ENCODE data around the gene ROBO4. TPM values are rescaled to one million over a fixed set of nuclear protein-coding genes. Genes with fewer than 3 reads are reported as not detected.
A peak's percentile ranks its signal among the peaks of the same experiment; 100 is the strongest.

Gene ROBO4
- total and polyA plus RNA-seq, 2 experiments from 2014 or later = not detected

- peaks cover 50% of the 10 kb centered on the region for H3K27me3 Mint-ChIP-seq (ENCODE audit: insufficient read depth, low read depth, poor library complexity)
- peaks cover 3% of the 10 kb centered on the region; the same call in 1 of the 3 replicates for H3K4me1 Mint-ChIP-seq
- DNase-seq (ENCODE audit: low spot score) (no peak), ATAC-seq (no peak)
- H3K27ac ChIP-seq (ENCODE audit: low read depth) = no peak overlapping the region
- H3K4me2 ChIP-seq = peak overlapping the region; percentile 83
- H3K4me3 ChIP-seq = peak overlapping the region; percentile 56
- no peaks in the 10 kb centered on the region for H4K20me1 ChIP-seq (replicated peaks; ENCODE audit: insufficient read depth)
- H3K27ac Mint-ChIP-seq = no peak overlapping the region
- 0 out of 2 replicates have a peak, but pooled peaks cover 3% of the 10 kb centered on the region for H3F3A ChIP-seq (replicated peaks; ENCODE audit: low read depth)
- peaks cover 69% of the 10 kb centered on the region for H3K27me3 ChIP-seq (ENCODE audit: insufficient read depth)
- no peaks in the 10 kb centered on the region for H3K79me2 ChIP-seq (replicated peaks; ENCODE audit: insufficient read depth)
- no peaks in the 10 kb centered on the region; the same call in 1 of the 3 replicates for H3K36me3 Mint-ChIP-seq (ENCODE audit: low read depth)
- peaks cover 19% of the 10 kb centered on the region for H3K9me3 Mint-ChIP-seq
- peaks cover 12% of the 10 kb centered on the region; the same call in 1 of the 2 replicates for H3K9me2 ChIP-seq (ENCODE audit: insufficient read depth)
- H3K4me3 Mint-ChIP-seq = peak overlapping the region; percentile 67
- no peaks in the 10 kb centered on the region for H3K36me3 ChIP-seq (ENCODE audit: insufficient read depth)
- peak overlapping the region; percentile 91 for H2AFZ ChIP-seq
- no peaks in the 10 kb centered on the region for H3K4me1 ChIP-seq (ENCODE audit: insufficient read depth)
- no peak for TF ChIP-seq CTCF (conservative IDR thresholded peaks at IDR 0.05; ENCODE audit: low read depth in 2 of 2)
- TF ChIP-seq EZH2phosphoT487 (IDR thresholded peaks at IDR 0.05; ENCODE audit: unreplicated experiment) = no peak
Measured at GRCh38 chr11:124920356-124920755, 22.7 kb upstream of the ROBO4 start.

- H3K4me2 ChIP-seq = no peak overlapping the region
- Mint-ChIP-seq H3K9me3 (peaks cover 19% of the 10 kb centered on the region), H3K27ac (no peak overlapping the region), H3K4me3 (peak overlapping the region; percentile 25; the same call in 1 of the 3 replicates), H3K4me1 (peaks cover 3% of the 10 kb centered on the region; the same call in 1 of the 3 replicates), H3K36me3 (ENCODE audit: low read depth) (no peaks in the 10 kb centered on the region; the same call in 1 of the 3 replicates), H3K27me3 (ENCODE audit: insufficient read depth, low read depth, poor library complexity) (peaks cover 52% of the 10 kb centered on the region)
- H3K9me2 ChIP-seq (ENCODE audit: insufficient read depth) = peaks cover 12% of the 10 kb centered on the region; the same call in 1 of the 2 replicates
- H4K20me1 ChIP-seq (replicated peaks; ENCODE audit: insufficient read depth) = no peaks in the 10 kb centered on the region
- H3K4me3 ChIP-seq = no peak overlapping the region
- H3K36me3 ChIP-seq (ENCODE audit: insufficient read depth) = no peaks in the 10 kb centered on the region
- DNase-seq (ENCODE audit: low spot score) (no peak), ATAC-seq (no peak)
- no peaks in the 10 kb centered on the region for H3K79me2 ChIP-seq (replicated peaks; ENCODE audit: insufficient read depth)
- no peak for TF ChIP-seq EZH2 (IDR thresholded peaks at IDR 0.05; ENCODE audit: low read depth, unreplicated experiment)
- TF ChIP-seq EZH2phosphoT487 (IDR thresholded peaks at IDR 0.05; ENCODE audit: unreplicated experiment) = no peak
- no peak for TF ChIP-seq REST (IDR thresholded peaks at IDR 0.05; ENCODE audit: unreplicated experiment)
- TF ChIP-seq ZNF114 (CRISPR knock-in tag; IDR thresholded peaks at IDR 0.05) = no peak
- no peak for TF ChIP-seq ZNF462 (CRISPR knock-in tag; IDR thresholded peaks at IDR 0.05)
- TF ChIP-seq JUNB (IDR thresholded peaks at IDR 0.05; ENCODE audit: unreplicated experiment) = no peak
- TF ChIP-seq STAT1 (IDR thresholded peaks at IDR 0.05; ENCODE audit: unreplicated experiment) = no peak
- TF ChIP-seq CREB1 (CRISPR knock-in tag; IDR thresholded peaks at IDR 0.05; ENCODE audit: low read depth) = no peak
- no peak overlapping the region for H2AFZ ChIP-seq
- H3F3A ChIP-seq (replicated peaks; ENCODE audit: low read depth) = 0 out of 2 replicates have a peak, but pooled peaks cover 3% of the 10 kb centered on the region
- H3K27me3 ChIP-seq (ENCODE audit: insufficient read depth) = peaks cover 69% of the 10 kb centered on the region
- H3K27ac ChIP-seq (ENCODE audit: low read depth) = no peak overlapping the region
- no peaks in the 10 kb centered on the region for H3K4me1 ChIP-seq (ENCODE audit: insufficient read depth)
Measured at GRCh38 chr11:124919898-124920297, 22.2 kb upstream of the ROBO4 start.
